ENCODE results near the gene PPHLN1. TPM values are rescaled to one million over a fixed set of nuclear protein-coding genes. Genes with fewer than 3 reads are reported as not detected.

The PPHLN1 gene
- total RNA-seq, 4 donors from 2014 or later, result 44.9 to 324 (median 59.6) TPM

- DNase-seq, result no peak
- H3K4me3 ChIP-seq, result no peak overlapping the region
- no peaks in the 10 kb centered on the region for H3K4me1 ChIP-seq
- in situ Hi-C loops (cut with MboI; ENCODE audit: low pct_ligation_motif_present in 1 of 4, low pct_unique_long_range_greater_than_20kb in 1 of 4, low sequenced_read_pairs in 3 of 4), result no loop called here
- intact Hi-C loops (cut with DNase I; ENCODE audit: low total_unique reads), result no loop called here
- TF ChIP-seq EP300 (IDR thresholded peaks at IDR 0.05; ENCODE audit: low read depth) (no peak), POLR2AphosphoS5 (IDR thresholded peaks at IDR 0.05) (no peak), POLR2A (IDR thresholded peaks at IDR 0.05) (no peak), CTCF (IDR thresholded peaks at IDR 0.05) (no peak)
- H3K9me3 ChIP-seq, result no peaks in the 10 kb centered on the region
- no peak overlapping the region for H3K27ac ChIP-seq
- H3K27me3 ChIP-seq, result no peaks in the 10 kb centered on the region
- H3K36me3 ChIP-seq, result peaks cover 0 to 4% (median 0%) of the 10 kb centered on the region in 4 donors
- 94 to 99% methylated on average over 3 of the region's 3 CpGs for WGBS, 2 donors (ENCODE audit: low coverage in 1 of 2)
Observed at GRCh38 chr12:42306297-42306696, 19.7 kb upstream of the PPHLN1 start.

- Histone ChIP-seq H3K9me3 (no peaks in the 10 kb centered on the region), H3K4me1 (no peaks in the 10 kb centered on the region), H3K27me3 (no peaks in the 10 kb centered on the region), H3K4me3 (no peak overlapping the region), H3K27ac (no peak overlapping the region), H3K36me3 (peaks cover 0 to 22% (median 5%) of the 10 kb centered on the region in 4 donors)
- TF ChIP-seq EP300 (IDR thresholded peaks at IDR 0.05; ENCODE audit: low read depth) (no peak), POLR2AphosphoS5 (IDR thresholded peaks at IDR 0.05) (no peak), CTCF (IDR thresholded peaks at IDR 0.05) (no peak), POLR2A (IDR thresholded peaks at IDR 0.05) (no peak)
- 85% methylated on average over 2 of the region's 2 CpGs; no CpG with 5 or more reads in 1 of the 2 donors for WGBS, 2 donors (ENCODE audit: low coverage in 1 of 2)
- no peak for DNase-seq
- in situ Hi-C loops (cut with MboI; ENCODE audit: low pct_ligation_motif_present in 1 of 4, low pct_unique_long_range_greater_than_20kb in 1 of 4, low sequenced_read_pairs in 3 of 4), result no loop called here
- intact Hi-C loops (cut with DNase I; ENCODE audit: low total_unique reads), result no loop called here
Observed at GRCh38 chr12:42308390-42308789, 17.6 kb upstream of the PPHLN1 start.

- 69 to 85% methylated on average over 5 to 6 of the region's 6 CpGs for WGBS, 2 donors (ENCODE audit: low coverage in 1 of 2)
- H3K4me1 ChIP-seq, result no peaks in the 10 kb centered on the region
- H3K27me3 ChIP-seq, result no peaks in the 10 kb centered on the region
- H3K36me3 ChIP-seq, result peaks cover 0 to 28% (median 7%) of the 10 kb centered on the region in 4 donors
- TF ChIP-seq CTCF (IDR thresholded peaks at IDR 0.05) (no peak), POLR2A (IDR thresholded peaks at IDR 0.05) (no peak), EP300 (IDR thresholded peaks at IDR 0.05; ENCODE audit: low read depth) (no peak), POLR2AphosphoS5 (IDR thresholded peaks at IDR 0.05) (no peak)
- in situ Hi-C loops (cut with MboI; ENCODE audit: low pct_ligation_motif_present in 1 of 4, low pct_unique_long_range_greater_than_20kb in 1 of 4, low sequenced_read_pairs in 3 of 4), result no loop called here
- DNase-seq, result no peak
- no peak overlapping the region for H3K27ac ChIP-seq
- intact Hi-C loops (cut with DNase I; ENCODE audit: low total_unique reads), result no loop called here
- H3K4me3 ChIP-seq, result no peak overlapping the region
- H3K9me3 ChIP-seq, result no peaks in the 10 kb centered on the region
Observed at GRCh38 chr12:42309996-42310395, 16.0 kb upstream of the PPHLN1 start.

GRCh38 chr12:42315108-42315507 lies 10.9 kb upstream of the PPHLN1 start:
- intact Hi-C loops (cut with DNase I; ENCODE audit: low total_unique reads), result no loop called here

More at GRCh38 chr12:42315108-42315507, 10.9 kb upstream of the PPHLN1 start:
- 88 to 91% methylated on average over 2 of the region's 2 CpGs for WGBS, 2 donors (ENCODE audit: low coverage in 1 of 2)
- Histone ChIP-seq H3K27ac (no peak overlapping the region), H3K4me1 (no peaks in the 10 kb centered on the region), H3K9me3 (no peaks in the 10 kb centered on the region), H3K36me3 (peaks cover 0 to 53% (median 18%) of the 10 kb centered on the region in 4 donors), H3K27me3 (no peaks in the 10 kb centered on the region), H3K4me3 (no peak overlapping the region)
- no peak for DNase-seq
- in situ Hi-C loops (cut with MboI; ENCODE audit: low pct_ligation_motif_present in 1 of 4, low pct_unique_long_range_greater_than_20kb in 1 of 4, low sequenced_read_pairs in 3 of 4), result no loop called here
- TF ChIP-seq EP300 (IDR thresholded peaks at IDR 0.05; ENCODE audit: low read depth), result no peak
- TF ChIP-seq POLR2A (IDR thresholded peaks at IDR 0.05), result no peak
- no peak for TF ChIP-seq CTCF (IDR thresholded peaks at IDR 0.05)
- TF ChIP-seq POLR2AphosphoS5 (IDR thresholded peaks at IDR 0.05), result no peak

Data from transverse colon (tissue), 4 donors.